Inflammatory macrophage treated with lipopolysaccharide for 1 hour (primary cell): Measurements from ENCODE around the gene CCDC8.
"Not testable (repeated sequence)": the region's sequence is repeated elsewhere in the genome, so short reads cannot be mapped to it uniquely, and the experiment has no call there.

Experiments
- DNase-seq, 2 donors: peaks; one replicate each; pipeline ENCODE4 v3.0.0-alpha.2; 2020 to 2022

CCDC8 gene

DNA sequence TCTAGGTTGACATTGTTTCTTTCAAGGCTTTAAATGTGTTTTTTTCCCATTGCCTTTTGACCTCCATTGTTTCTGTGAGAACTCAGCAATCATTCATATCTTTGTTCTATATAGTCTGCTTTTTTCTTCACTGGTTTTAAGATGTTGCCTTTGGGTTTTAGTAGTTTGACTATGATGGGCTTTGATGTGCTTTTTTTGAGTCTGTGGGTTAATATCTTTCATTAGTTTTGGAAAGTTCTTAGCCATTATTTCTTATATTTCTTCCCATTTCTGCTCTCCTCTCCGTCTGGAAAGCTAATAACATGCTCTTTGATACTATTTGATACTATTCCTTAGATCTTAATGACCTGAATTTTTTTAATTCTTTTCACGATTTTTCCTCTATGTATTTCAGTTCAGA lies 32.7 kb downstream of the CCDC8 start:
- no peak for DNase-seq

DNA sequence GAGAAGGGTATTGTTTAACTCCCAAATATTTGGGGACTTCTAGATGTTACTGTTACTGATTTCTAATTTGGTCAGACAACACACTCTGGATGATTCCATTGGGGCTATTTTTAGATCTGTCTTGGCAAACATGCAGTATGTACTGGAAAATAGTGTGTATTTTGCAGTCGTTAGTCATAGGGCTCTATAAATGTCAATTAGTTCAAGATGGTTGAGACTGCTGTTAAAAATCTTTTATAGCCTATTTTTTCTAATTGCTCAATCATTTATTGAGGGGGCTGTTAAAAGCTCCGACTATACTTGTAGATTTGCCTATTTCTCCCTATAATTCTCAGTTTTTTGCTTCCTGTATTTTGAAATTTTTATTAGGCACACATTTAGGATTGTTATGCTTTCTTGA lies 35.1 kb downstream of the CCDC8 start:
- no peak for DNase-seq

DNA sequence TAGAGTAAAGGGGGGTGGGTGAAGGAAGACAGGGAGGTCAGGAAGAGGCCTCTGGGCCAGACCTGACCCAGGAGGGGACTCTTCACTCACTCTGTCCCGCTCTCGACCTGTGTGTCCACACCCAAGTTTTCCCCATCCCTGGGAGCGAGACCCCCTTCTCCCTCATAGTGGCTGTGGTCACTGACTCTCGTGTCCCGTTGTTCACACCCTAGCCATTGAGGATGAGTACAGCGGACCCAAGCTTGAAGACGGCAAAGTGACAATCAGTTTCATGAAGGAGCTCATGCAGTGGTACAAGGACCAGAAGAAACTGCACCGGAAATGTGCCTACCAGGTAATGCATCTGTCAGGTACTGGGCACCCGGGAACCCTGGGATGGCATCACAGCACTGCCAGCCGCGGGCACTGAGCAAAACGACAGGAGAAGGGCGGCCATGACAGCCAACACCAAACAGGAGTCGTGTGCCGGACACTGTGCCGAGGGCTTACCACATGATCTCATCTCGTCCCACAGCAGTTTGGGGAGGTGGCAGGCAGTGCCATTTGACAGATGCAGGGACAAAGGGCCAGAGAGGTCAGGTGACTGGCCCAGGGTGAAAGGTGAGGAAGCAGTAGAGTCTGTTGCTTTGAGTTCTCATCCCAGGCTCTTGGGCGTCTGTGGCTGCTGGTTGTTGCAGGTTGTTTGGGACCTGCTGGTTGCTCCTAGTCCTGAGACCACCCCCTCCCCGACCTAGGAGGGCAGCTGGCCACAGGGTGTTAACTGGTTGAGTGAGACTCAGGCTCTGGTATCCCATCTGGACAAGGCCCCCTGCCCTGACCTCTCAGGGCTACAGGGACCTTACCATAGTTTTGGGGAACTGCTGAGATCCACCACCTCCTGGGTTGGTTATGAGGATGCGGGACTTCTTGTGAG lies 36.9 kb downstream of the CCDC8 start:
- DNase-seq = no peak

DNA sequence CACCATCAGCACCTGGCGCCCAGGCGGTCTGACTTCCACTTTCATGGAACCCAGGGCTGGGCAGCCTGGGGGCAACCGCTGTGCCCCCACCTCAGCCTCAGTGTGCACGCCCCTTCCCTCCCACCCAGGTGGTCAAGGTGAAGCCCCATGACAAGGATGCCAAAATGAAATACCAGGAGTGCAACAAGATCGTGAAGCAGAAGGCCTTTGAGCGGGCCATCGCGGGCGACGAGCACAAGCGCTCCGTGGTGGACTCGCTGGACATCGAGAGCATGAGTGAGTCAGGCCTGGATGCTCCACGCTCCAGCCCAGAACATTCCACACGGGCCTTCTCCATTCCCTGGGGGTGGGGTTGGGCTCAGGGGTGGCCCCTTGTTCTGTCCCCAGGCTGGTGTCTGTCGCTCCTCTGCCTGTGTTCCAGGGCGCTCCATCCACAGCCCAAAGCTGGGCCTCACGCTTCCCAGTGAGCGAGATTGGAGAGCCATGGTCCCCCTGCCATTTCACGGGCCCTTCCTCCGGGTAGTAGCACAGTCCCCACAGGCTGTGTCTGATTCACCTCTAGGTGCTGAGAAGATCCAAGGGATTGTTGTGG lies 37.8 kb downstream of the CCDC8 start:
- DNase-seq = not testable (repeated sequence)

DNA sequence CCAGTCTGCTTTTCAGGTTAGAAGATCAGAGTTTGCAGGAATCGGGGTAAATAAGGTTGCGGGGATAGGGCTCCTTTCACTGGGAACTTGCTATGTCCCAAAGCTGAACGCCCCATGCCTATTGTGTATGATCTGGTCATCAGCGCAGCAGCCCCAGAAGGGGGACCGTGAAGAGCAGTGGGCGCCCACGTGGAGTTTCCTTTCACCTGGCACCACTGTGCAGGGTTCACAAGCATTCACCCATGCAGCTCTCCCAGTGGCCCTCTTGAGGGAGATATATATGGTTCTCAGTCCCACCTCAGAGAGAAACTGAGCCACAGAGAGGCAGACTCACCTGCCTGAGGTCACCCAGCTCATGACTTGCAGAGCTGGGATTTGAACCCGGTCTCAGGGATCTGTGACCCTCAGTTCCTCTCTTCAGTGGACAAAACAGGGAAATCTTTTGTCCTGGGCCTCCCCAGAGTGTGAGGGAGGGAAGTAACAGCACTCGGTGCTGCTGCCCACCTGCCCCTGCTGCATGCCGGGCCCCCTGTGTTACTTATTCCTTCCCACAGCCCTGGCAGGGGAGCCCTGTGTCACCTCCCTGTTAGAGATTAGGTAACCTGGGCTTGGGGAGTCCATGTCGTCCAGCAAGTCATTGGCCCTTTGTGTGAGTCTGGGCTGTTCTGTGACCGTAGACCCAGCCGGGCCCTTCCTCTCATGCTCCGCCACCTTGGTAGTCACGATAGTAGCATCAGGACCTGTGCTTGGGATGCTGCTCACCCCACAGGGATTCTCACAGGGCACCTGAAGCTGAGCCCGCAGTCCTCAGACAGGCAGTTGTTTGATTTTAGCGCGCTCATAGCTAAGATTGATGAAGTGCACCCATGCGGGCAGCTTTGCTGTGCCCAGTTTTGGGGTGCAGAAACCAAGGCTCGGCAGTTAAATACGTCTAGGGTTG lies 38.6 kb downstream of the CCDC8 start:
- DNase-seq = no peak

DNA sequence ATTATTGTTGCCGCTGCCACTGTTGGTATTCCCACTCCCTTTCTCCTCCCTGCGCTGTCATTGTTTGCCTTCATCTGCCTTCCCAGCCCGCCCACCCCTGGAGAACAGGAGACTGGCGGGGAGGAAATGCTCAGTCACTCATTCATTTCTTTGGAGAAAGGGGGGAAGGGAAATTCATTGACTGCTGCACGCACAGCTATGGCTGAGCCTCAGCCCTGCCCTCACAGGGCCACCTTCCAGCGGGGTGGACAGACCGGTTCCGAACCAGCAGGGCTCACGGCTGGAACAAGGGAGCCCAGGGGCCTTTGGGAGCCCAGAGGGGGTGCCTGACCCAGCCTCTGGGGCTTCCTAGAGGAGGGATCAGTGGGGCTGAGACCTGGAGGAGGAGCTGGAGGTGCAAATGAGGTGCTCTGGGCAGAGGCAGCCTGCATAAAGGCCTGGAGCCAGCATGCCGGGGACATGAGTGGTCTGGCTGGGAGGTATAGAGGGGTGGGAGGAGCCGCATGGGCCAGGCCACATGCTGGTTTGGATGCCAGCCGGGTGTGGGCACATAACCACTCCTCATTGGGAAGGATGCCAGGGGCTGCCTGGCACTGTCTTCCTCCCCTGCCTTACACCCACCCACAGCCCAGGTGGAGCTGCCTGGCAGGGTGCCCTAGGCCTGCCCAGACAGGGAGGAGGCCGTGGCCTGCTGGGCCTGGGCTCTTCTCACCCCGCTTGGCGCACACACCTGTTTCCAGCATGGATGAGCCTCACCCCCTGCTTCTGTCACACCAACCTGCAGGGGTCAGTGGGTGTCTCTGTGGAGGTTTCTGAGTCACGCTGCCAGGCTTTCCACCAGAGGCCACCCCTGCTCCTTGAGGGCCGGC lies 39.6 kb downstream of the CCDC8 start:
- no peak for DNase-seq

DNA sequence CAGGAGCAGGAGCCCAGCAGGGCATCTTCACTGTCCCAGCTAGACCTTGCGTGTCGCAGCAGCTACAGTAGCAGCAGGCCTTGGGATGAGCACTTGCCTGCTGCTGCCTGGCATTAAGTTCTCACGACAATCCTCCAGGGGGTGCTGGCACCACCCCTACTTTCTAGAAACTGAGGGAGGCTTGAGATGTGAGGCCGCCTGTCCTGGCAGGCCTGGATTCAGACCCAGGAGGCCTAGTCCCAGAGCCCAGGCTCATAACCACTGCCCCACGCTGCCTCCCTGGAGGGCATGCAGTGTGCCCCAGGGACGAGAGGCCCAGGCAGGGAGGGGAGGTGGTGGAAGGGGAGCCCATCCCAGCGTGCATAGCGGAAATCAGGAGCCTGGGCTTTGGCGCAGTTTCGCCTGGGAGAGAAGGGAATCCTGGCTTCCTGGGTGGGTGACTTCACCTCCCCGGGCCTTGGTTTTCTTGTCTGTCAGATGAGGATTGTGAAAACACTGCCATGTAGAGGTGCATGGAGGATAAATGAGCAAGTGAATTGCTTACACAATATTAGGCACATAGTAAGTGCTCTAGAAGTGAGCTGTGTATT lies 40.4 kb downstream of the CCDC8 start:
- no peak for DNase-seq

DNA sequence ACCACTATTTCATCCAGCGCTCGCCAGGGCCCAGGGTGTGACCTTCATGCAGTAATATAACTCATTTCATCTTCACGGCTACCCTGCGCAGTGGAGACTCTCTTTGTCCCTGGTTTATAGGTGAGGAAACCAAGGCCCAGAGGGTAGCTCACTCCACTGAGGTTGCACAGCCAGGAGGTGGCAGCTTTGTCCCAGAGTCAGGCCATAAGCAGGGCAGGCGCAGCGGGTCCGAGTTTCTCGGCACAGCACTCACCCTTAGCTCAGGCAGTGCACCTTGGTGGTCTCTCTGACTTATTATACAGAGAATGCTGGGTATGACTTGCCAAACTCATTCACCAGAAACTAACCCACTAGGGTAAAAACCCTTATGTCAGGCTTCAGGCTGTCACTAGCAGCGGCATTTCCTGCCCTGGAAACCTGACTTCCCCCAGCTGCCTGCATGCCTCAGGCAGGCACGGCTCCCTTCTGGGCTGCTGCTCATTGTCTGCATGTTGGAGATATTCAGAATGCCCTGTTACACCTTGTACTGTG lies 41.9 kb downstream of the CCDC8 start:
- no peak for DNase-seq

DNA sequence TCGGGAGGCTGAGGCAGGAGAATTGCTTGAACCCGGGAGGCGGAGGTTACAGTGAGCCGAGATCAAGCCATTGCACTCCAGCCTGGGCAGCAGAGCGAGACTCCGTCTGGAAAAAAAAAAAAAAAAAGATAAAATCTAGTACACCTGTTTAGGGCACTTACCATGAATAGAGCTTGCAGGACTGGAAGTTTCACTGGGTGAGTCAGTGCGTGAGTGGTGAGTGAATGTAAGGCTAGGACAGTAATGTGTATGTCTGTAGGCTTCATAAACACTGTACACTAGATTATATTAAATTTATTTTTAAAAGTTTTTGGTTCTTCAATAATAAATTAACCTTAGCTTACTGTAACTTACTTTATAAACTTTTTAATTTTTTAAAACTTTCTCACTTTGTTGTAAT lies 43.5 kb downstream of the CCDC8 start:
- DNase-seq = no peak

DNA sequence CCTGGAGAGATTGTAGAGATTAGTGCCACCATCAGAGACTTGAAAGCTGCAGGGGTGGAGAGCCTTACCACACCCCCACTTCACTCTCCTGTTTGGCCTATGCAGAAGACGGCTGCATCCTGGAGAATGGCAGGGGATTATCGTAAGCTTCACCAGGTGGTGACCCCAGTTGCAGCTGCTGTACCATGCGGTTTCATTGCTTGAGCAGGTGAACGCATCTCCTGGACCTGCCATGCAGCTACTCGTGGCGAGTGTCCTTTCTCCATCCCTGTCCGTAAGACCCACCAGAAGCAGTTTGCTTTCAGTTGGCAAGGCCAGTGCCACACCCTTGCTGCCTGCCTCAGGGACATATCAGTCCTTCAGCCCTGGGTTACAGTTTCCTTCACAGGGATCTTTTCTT lies 45.2 kb downstream of the CCDC8 start:
- no peak for DNase-seq

DNA sequence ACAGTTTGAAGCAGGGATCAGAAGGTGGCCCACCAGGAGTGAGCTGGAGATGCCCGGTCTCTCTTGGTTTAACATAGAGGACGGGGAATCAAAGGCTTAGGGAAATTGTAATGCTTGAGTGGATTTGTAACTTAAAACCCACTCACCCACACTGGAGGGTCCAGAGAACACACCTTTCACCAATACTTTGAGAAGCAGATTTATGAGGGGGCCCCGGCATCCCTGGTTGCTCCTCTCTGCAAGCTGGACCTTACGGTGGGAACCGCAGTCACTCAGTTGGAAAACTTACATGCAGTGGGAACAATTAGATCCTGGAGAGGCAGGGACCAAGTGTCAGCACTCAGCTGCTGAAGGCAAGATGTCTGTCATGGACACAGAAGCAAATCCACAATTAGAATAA lies 45.9 kb downstream of the CCDC8 start:
- DNase-seq = no peak

DNA sequence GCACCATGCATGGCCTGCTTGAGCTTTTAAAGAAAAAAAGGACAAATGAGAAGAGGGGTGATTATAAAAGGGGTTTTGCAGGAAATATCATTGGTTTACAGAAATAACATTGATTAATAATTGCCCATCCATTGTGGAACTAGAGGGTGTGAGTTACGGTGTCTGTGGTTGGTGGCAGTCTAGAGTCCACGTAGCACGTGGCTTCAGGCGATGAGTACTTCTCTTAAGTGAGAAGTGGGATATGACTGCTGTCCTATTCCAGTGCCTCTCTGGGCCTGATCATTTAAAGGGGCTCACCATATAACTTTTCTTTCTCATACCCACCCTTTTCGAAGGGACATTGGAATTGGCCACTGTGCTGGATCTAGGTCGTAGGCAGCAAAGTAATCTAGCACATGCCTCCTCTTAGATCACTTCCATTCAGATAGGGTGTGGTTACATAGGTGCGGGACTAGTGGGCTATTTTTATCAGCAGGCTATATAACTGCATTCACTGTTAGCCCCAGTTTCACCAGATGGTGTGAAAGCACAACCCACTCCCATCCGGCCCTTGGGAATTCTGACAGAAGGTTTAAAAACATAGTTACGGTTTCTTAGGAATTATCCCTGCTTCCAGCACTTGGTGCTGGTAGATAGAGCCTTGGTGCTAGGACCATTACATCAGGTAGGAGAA lies 46.6 kb downstream of the CCDC8 start:
- DNase-seq = no peak

DNA sequence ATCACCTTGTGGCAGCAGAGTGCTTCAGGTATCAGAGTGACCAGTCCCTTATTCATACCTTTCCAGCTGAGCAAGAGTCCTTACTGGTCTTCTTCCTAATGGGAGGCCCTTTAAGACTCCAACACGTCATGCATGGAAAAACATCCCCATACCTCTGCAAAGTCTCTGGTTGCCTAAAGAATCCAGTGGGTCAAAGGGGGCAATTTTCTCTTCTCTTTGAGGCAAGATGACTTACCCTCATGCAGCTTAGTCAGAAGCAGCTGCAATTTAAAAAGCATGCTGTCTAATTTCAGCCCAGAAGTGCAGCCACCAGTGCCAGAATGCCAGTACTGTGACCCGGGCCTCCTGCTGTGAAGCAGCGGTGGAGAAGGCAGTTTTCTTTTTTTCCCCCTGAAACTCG lies 47.8 kb downstream of the CCDC8 start:
- DNase-seq = no peak

DNA sequence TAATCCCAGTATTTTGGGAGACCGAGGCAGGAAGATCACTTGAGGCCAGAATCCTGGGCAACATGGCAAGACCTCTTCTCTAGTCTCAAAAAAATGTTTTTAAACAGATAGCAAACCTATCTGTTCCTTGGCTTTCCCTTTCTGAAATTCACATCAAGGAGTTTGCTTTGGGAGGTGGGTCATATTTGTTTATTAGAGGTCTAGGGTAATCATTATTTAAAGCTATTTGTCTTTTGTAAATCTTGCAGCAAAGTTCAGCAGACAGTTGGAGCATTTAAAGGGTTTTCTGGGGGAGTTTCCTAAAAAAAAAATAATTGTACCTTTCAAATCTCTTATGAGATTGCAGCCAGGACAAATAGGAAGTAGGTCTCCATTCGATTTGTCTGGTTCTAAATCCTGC lies 49.0 kb downstream of the CCDC8 start:
- no peak for DNase-seq

DNA sequence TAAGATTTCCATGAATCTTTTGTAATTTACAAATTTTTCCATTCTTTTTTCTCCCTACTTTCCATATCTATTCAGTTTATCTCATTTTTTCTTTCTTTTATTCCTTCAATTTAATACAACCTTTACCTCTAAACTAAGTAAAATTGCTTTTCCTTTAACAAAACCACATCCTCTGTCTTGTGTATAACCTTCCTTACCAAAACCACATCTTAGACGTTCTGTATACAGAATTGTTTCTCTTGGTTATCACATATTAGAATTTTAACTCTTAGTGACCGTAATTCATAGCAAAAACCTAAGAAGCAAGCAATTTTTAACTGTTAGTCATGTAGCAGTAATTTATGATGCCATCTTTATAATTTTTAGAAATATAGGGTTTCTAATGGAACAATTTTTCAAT lies 51.4 kb downstream of the CCDC8 start:
- no peak for DNase-seq
